ENCODE data around the gene PRELID3B. TPM values are rescaled to one million over a fixed set of nuclear protein-coding genes. Genes with fewer than 3 reads are reported as not detected.
A peak's percentile ranks its signal among the peaks of the same experiment; 100 is the strongest.

Gene PRELID3B
- total RNA-seq, 6 donors from 2014 or later = 5.2 to 77.1 (median 46.0) TPM

GRCh38 chr20:59032023-59032712, 10.4 kb downstream of the PRELID3B start, which contains the start of gene ATP5F1E:
Gene ATP5F1E, minus strand, starts transcription at chr20:59032335. Its CDS starts 84 bp downstream, at chr20:59032251.
- TF ChIP-seq EP300 (IDR thresholded peaks at IDR 0.05) = peak in 1 of 4 donors; percentile 53
- TF ChIP-seq CTCF (IDR thresholded peaks at IDR 0.05) = peak in 1 of 6 experiments; percentile 15
- peak; percentile 54 to 97 (median 87) for TF ChIP-seq POLR2A (IDR thresholded peaks at IDR 0.05)
- peak; percentile 90 to 93 for TF ChIP-seq POLR2AphosphoS5 (IDR thresholded peaks at IDR 0.05)
- peak; percentile 100 for ATAC-seq (ENCODE audit: low FRiP score in 2 of 2)
- WGBS, 2 donors = 0% methylated on average over 1 to 14 of the region's 86 CpGs
- Histone ChIP-seq H3K9me3 (no peaks in the 10 kb centered on the region), H3K27ac (peak within 1 kb of the TSS; percentile 89 to 96 (median 94)), H3K4me3 (peak within 1 kb of the TSS; percentile 62 to 85 (median 73)), H3K4me1 (peaks cover 37 to 51% (median 40%) of the 10 kb centered on the region in 4 donors), H3K27me3 (no peaks in the 10 kb centered on the region), H3K36me3 (peaks cover 13 to 66% (median 34%) of the 10 kb centered on the region in 4 donors)
- DNase-seq = peak; percentile 98 to 99

- Histone ChIP-seq H3K27me3 (no peaks in the 10 kb centered on the region), H3K27ac (peak overlapping the region; percentile 89 to 96 (median 94)), H3K9me3 (no peaks in the 10 kb centered on the region), H3K4me3 (peak overlapping the region; percentile 34 to 85 (median 70)), H3K4me1 (peaks cover 37 to 56% (median 42%) of the 10 kb centered on the region in 4 donors), H3K36me3 (peaks cover 9 to 66% (median 34%) of the 10 kb centered on the region in 4 donors)
- ATAC-seq (ENCODE audit: low FRiP score in 2 of 2) (no peak), DNase-seq (no peak)
- TF ChIP-seq POLR2A (IDR thresholded peaks at IDR 0.05) (no peak), CTCF (IDR thresholded peaks at IDR 0.05) (no peak), POLR2AphosphoS5 (IDR thresholded peaks at IDR 0.05) (no peak), EP300 (IDR thresholded peaks at IDR 0.05) (no peak)
- 18 to 23% methylated on average over 8 to 11 of the region's 13 CpGs for WGBS, 2 donors
Measured at GRCh38 chr20:59031564-59032022, 11.0 kb downstream of the PRELID3B start.

- TF ChIP-seq POLR2A (IDR thresholded peaks at IDR 0.05) = no peak
- no peak for TF ChIP-seq CTCF (IDR thresholded peaks at IDR 0.05)
- no peak for TF ChIP-seq POLR2AphosphoS5 (IDR thresholded peaks at IDR 0.05)
- TF ChIP-seq EP300 (IDR thresholded peaks at IDR 0.05) = no peak
- H3K9me3 ChIP-seq = no peaks in the 10 kb centered on the region
- DNase-seq = no peak
- H3K27me3 ChIP-seq = no peaks in the 10 kb centered on the region
- peaks cover 4 to 66% (median 32%) of the 10 kb centered on the region in 4 donors for H3K36me3 ChIP-seq
- peaks cover 37 to 59% (median 42%) of the 10 kb centered on the region in 4 donors for H3K4me1 ChIP-seq
- H3K4me3 ChIP-seq = peak overlapping the region; percentile 34 to 85 (median 70)
- peak overlapping the region in 3 of 4 donors; percentile 89 to 94 (median 93) for H3K27ac ChIP-seq
- ATAC-seq (ENCODE audit: low FRiP score in 2 of 2) = no peak
- 63 to 74% methylated on average over 7 of the region's 7 CpGs for WGBS, 2 donors
Measured at GRCh38 chr20:59030911-59031563, 11.5 kb downstream of the PRELID3B start.

- no peak for ATAC-seq (ENCODE audit: low FRiP score in 2 of 2)
- no peak for DNase-seq
- WGBS, 2 donors = 36 to 47% methylated on average over 2 of the region's 2 CpGs
- no peaks in the 10 kb centered on the region for H3K27me3 ChIP-seq
- TF ChIP-seq POLR2AphosphoS5 (IDR thresholded peaks at IDR 0.05) = no peak
- TF ChIP-seq POLR2A (IDR thresholded peaks at IDR 0.05) = no peak
- TF ChIP-seq CTCF (IDR thresholded peaks at IDR 0.05) = no peak
- TF ChIP-seq EP300 (IDR thresholded peaks at IDR 0.05) = no peak
- H3K36me3 ChIP-seq = peaks cover 10 to 70% (median 33%) of the 10 kb centered on the region in 4 donors
- peaks cover 37 to 59% (median 42%) of the 10 kb centered on the region in 4 donors for H3K4me1 ChIP-seq
- peak overlapping the region in 1 of 4 donors; percentile 49 for H3K27ac ChIP-seq
- H3K4me3 ChIP-seq = peak overlapping the region in 1 of 4 donors; percentile 18
- H3K9me3 ChIP-seq = no peaks in the 10 kb centered on the region
Measured at GRCh38 chr20:59028812-59029211, 13.8 kb downstream of the PRELID3B start.

Measured in upper lobe of left lung (tissue), 6 donors.